Measurements from ENCODE around the gene MRPL21.
A peak's percentile ranks its signal among the peaks of the same experiment; 100 is the strongest.
"Not testable (repeated sequence)": the region's sequence is repeated elsewhere in the genome, so short reads cannot be mapped to it uniquely, and the experiment has no call there.

Gene MRPL21

DNA sequence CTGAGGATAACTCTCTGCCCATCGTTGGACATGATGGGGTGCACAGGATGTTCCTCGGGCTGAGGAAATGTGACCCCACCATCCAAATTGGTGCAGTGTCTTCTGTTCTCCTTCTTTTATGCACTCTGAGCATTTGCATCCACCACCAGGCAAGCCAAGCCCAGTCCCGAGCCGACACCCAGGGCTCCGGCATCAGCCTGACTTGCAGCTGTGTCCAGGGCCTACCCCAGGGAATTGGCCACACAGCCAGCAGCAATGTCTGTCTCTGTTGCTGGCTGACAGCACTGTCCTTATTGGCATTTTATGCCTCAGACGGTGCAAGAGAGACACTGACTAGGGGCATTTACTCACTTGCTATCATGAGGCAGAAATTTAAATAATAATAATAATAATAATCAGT is 36.6 kb downstream of the MRPL21 start:
- no peak for DNase-seq (ENCODE audit: low read depth)

DNA sequence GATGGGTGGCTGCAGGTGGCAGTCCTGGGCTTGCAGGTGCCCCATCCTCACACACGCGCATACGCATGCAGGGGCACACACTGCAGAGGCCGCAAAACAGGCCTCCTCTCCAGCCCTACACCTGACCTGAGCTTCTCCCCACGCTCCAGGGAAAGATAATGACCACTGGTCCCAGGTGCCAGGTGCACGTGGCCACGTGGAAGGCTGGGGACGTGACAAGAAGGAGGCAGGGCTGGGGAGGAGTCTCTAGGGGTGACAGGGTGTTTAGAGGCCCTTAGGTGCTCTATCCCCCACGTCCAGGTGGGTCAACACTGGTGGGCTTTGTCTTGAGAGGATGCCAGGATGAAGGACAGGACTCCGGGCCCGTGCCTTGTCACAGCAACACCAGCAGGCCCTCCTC is 38.4 kb downstream of the MRPL21 start:
- DNase-seq (ENCODE audit: low read depth): no peak

DNA sequence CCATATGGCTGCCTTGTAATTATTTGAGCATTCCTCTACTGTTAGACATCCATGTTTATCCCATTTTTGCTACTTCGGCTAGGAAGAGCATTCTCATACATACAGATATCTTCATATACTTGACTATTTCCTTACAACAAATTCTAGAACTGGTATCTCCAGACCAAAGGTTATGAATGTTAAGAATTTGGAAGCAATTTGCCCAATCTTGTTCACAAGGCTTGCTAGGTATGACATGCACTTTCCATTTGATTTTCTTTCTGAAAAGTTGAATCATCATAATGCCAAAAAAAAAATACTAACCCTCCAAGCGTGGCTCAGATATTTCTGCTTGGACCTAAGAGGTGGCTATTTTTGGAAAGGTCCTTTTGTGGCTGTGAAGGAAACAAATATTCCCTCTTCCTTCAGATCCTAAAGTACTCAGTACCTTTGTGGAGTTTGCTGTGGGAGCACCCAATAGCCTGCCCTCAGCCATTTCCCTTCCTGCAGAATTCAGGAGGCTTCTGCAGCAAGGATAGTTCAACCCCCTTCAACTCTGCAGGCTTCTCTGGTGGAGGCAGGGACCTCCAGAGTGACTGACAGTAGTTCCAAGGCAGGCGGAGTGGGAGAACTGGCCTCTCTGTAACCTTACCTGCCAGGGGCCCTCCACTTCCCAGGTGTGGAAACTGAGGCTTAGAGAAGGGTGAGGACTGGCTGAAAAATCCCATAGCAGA is 39.9 kb downstream of the MRPL21 start:
- no peak for DNase-seq (ENCODE audit: low read depth)

DNA sequence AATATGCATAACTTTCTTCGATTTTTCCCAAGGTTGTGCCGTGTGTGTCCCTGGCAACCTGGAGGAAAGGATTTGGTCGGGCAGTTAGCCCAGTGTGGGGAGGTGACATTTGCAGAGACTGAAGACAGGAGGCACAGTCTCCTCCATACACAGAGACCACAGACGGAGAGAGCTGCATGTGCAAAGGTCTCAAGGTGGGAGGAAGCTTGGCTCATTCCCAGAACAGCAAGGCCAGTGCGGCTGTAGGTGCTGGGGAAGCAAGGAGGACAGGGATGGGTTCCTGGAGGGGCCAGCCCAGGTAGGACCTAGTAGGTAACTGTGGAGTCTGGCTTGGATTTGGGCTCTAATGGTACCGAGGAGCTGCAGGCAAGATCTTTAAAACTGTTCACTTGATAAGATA is 41.2 kb downstream of the MRPL21 start:
- no peak for DNase-seq (ENCODE audit: low read depth)

DNA sequence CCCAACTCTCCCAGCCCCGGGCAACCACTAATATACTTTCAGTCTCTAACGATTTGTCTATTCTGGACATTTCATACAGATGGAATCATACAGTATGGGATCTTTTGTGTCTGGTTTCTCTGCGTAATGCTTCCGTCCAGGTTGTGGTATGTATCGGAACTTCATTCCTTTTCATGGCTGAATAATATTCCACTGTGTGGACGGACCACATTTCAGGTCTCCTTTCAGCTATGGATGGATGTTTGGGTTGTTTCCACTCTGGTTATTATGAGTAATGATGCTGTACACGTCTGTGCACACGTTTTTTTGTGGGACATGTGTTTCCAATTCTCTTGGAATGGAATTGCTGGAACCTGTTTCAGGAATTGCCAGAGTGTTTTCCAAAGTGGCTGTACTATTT is 44.5 kb downstream of the MRPL21 start:
- DNase-seq (ENCODE audit: low read depth): no peak

DNA sequence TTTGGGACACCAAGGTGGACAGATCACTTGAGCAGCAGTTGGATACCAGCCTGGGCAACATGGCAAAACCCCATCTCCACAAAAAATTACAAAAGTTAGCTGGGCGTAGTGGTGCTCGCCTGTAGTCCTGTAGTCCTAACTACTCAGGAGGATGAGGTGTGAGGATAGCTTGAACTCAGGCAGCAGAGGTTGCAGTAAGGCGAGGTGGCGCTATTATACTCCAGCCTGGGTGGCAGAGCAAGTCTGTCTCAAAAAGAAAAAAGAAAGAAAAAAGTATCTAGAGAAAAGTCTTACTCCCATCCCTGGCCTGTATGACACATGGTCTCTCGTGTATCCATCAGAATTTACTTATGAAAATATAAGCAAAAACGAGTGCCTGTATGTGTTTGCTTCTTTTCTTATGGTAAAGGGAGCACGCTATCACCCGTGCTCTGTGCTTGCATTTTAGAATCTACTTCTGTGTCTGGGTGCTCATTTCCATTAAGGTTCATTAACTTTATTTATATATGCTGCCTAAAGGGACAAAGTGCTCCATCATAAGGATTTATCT is 46.5 kb downstream of the MRPL21 start:
- DNase-seq (ENCODE audit: low read depth): no peak

DNA sequence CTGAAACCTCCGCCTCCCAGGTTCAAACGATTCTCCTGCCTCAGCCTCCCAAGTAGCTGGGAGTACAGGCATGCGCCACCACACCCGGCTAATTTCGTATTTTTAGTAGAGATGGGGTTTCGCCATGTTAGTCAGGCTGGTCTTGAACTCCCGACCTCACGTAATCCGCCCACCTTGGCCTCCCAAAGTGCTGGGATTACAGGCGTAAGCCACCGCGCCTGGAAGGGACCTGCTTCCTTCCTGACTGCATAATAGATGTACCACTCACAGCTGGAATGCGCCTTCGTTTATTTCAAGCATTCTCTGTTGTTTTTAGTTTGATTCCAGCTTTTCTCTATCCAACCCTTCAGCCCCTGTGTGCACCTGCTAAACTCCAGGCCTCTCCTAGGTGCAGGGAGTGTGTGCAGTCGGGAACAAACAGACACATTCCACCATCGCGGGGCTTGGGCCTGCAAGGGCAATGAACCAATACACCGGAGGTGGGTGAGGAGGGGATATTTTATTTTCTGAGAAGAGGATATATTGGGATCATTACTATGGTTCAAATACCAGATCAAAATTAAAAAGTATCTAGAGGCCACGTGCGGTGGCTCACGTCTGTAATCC is 47.1 kb downstream of the MRPL21 start:
- not testable (repeated sequence) for DNase-seq (ENCODE audit: low read depth)

DNA sequence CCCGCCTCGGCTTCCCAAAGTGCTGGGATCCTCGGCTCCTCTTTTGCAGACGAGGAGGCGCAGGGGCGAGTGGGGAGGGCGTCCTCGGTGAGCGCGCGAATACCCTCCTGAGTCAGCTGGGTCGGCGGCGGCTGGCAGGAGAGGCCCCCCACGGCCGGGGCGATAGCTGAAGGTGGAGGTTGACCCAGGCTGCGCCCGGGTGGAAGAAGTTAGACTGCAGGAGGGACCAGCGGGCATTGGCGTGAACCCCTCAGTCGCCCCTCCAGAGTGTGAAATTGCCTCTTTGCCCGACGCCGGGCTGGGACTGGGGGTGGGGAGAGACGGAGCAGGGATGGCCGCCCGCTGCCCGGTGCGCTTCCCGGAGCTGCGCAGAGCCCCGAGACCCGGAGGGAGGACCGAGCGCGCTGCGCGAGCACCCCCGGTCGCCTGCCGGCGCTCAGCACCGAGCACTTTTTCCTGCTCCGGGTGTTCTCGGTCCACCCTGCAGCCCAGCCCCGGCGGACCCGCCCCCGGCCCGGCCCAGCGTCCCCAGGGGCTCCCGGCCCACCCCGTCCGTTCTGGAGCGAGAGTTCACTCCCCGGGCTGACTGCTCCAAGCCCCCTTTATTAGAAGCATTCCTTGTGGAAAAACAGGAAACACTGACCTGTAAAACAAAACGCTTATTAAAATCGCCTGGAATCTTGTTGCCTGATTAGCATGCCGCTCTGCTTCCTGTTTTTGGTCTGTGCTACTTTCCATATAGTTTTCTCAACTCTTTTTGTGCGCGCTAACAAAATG is 48.2 kb downstream of the MRPL21 start:
- DNase-seq (ENCODE audit: low read depth): no peak

DNA sequence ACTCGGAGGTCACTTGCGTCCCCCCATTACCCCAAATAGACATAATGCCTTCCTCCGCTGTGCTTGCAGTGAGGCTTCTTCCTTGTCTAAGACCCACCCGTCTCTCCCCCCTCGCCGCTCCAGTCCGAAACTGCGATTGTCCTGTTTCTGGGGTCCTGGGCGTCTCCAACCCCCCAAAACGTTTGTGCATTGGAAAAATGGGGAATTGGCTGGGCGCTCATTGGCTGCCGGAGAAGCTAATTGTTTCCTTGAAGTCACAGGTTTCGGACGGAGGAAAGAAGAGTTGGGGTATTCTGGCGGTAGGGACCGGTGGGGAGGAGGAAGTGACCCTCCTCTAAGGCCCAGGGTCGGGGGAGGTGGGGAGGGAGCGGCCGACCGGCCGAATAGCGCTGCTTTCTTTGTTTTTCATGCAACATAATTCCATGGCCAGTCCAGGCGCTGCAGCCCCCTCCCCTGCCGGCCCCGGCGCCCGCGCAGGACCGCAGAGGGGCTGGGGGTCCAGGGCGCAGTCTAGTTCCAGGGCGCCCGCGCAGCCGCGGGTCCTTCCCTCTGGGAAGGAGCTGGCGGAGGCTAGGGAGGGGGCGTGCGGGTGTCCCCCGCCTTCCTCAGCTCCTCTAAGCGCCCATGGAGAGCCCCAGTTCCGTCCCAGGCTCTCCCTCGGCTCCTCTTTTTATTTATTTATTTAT is 49.2 kb downstream of the MRPL21 start:
- DNase-seq (ENCODE audit: low read depth): no peak

DNA sequence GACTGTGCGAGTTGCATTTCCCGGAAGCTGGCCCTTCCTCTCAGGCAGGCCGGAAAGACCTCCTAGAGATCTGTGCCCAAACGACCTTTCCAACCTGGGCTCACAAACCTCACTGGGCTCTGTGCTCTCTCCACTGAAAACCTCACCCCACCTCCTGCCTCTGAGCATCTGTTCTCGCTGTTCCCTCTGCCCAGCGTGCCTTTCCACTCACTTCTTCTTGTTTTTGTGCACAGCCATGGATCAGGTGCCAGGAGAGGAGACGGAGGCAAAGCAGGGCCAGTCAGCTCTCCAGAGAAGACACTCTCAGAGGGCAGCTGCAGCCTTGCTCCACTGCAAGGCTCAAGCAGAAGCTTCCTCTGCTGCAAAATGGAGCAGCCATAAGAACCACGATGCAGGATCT is 51.0 kb downstream of the MRPL21 start:
- no peak for DNase-seq (ENCODE audit: low read depth)

DNA sequence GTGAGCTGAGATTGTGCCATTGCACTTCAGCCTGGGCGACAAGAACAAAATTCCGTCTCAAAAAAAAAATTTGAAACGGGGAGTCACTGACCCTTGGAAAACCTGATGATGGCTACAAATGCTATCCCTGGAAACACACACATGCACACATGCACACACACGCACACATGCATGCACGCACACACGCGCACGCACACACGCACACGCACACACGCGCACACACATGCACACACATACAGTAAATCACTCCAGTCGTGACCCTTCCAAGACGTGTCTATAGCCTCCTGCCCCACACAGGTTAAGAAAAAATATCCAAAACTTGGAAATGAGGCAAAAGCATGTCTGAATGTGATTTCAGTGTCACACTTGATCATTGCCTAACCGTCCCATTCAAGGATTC is 55.2 kb downstream of the MRPL21 start:
- no peak for DNase-seq (ENCODE audit: low read depth)

DNA sequence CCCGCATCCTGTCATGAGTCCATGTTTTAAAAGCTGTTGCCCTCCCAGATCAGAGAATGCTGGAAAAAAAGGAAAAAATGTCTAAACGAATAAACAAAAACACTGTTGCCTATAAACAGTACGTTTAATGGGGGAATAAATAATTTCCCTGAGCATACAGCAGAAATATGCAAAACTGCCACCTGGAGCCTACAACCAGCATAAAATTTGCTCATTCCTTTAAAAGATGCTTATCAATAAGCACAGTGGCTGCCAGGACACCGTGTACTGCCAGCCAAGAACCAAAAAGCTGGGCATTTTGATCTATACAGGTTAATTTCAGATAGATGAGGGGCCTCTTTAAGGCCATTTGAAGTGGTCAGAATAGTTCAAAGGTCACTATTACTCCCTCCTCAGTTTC is 56.2 kb downstream of the MRPL21 start:
- no peak for DNase-seq (ENCODE audit: low read depth)

DNA sequence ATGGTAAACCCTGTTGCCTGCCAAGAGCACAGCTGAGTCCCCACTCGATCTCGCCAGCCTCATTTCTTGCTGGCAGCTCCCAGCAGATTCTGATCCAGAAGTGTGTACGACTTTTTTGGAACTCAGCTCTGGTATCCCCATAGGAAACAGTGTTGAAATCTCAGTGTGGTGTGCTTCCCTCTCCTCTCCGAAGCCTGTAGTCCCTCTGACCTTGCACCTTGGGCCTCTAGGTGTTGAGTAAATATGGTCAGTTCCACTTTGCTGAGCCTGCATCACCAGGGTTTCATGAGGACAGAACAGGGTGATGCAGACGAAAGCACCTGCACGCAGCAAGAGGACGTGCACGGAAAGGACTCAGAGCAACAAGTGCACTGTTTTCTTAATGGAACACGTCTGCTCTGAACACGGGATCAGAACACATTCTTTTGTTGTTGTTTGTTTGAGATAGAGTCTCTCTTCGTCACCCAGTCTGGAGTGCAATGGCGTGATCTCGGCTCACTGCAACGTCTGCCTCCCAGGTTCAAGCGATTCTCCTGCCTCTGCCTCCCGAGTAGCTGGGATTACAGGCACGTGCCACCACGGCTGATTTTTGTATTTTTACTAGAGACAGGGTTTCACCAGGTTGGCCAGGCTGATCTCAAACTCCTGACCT is 58.2 kb downstream of the MRPL21 start:
- DNase-seq (ENCODE audit: low read depth): no peak

DNA sequence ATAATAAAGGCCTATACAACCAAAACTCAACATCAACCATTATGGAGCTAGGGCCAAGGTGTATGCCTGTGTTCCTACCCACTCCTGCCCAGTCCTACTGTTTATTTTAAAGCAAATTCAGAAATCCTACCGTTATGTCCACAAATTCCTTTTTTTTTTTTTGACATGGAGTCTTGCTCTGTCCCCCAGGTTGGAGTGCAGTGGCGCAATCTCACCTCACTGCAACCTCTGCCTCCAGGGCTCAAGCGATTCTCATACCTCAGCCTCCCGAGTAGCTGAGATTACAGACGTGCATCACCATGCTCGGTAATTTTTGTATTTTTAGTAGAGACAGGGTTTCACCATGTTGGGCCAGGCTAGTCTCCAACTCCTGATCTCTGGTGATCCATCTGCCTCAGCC is 58.8 kb downstream of the MRPL21 start:
- no peak for DNase-seq (ENCODE audit: low read depth)

DNA sequence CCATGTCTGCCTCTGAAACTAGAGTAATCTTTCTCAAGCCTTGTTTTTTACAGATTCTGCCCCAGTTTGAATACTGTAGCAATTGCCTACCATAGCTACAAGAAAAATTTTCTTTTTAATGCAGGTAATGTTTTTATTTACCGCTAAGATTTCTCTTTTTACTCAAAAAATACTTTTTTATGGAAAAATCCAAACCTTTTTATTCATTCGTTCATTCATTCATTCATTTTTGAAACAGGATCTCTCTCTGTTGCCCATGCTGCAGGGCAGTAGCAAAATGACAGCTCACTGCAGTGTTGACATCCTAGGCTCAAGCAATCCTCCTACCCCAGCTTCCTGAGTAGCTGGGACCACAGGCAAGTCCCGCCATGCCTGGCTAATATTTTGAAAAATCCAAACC is 59.3 kb downstream of the MRPL21 start:
- DNase-seq (ENCODE audit: low read depth): no peak

DNA sequence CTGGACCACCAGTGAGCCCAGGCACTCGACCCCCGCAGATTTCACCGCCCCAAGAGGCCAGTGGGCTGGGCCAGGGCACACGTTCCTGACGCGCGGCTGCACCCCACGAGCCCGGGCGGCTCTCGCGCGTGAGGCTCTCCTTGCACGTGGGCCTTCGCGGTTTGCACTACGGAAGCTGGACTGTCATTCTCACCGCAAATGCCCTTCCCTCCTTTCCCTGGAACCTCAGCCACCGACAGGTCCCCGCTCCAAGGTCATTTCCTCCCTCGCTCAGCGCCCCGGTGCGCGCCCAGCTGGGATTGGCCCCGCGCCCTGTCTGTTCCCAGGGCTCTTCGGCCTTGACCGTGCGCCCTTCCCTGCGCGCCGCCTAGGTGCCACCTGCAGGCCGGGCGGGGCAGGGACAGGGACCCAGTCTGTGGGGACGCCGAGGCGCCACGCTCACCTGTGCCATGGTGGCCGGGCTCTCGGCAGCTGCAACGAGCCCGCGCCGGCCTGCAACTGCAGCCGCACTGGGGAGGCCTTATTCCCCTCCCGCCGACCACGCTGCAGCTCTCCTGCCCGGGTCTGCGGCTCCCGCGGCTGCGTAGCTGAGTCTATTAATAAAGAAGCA is 59.8 kb downstream of the MRPL21 start:
- peak; percentile 48 for DNase-seq (ENCODE audit: low read depth)

DNA sequence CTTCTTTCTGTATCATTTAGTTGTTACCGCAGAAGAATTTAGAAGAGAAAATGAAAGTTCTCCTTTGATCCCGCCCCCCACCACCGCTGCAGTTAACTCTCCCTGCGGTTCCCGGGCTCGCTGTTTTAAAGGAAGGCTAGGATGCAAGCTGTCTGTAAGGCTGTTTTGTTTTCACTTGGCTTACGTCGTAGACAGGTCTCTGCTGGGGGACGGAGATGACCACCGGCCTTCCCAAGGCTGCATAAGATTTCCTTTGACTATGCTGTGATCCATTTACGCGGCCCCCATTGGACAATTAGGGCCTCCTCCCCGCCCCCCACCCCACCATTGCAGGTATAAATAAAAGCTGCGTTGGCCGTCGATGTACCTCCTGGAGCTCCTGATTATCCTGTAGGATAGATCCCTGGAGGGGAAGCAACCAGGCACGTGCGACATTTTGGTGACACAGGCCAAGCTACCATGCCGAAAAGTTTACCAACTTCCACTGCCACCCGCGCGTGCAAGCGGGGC is 60.5 kb downstream of the MRPL21 start:
- no peak for DNase-seq (ENCODE audit: low read depth)

DNA sequence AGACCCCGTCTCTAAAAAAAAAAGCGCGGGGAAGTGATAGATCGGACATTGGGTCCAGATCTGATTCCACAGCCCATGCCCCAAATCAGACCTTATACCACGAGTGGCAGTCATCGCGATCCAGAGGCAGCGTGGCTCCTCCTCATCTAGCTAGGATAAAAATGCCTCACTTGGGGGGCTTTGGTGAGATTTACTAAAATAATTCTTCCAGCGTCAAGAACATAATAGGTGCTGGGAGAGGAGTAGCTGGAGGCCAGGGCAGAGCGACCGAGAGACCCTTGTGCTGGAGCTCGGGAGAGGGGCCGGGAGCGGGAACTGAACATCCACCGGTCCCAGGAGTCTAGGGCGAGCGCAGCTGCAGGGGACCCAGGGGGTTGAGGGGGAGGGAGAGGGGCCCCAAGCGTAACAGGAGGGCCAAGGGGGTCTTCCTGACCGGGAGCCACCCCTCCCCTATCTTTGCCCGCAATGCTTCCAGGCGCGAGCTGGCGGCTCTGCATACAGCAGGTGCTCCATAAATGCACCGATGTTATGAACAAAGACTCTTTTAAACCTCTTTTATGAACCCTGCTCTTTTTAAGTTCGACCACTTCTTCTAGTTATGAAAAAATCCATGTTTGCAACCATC is 61.1 kb downstream of the MRPL21 start:
- no peak for DNase-seq (ENCODE audit: low read depth)

DNA sequence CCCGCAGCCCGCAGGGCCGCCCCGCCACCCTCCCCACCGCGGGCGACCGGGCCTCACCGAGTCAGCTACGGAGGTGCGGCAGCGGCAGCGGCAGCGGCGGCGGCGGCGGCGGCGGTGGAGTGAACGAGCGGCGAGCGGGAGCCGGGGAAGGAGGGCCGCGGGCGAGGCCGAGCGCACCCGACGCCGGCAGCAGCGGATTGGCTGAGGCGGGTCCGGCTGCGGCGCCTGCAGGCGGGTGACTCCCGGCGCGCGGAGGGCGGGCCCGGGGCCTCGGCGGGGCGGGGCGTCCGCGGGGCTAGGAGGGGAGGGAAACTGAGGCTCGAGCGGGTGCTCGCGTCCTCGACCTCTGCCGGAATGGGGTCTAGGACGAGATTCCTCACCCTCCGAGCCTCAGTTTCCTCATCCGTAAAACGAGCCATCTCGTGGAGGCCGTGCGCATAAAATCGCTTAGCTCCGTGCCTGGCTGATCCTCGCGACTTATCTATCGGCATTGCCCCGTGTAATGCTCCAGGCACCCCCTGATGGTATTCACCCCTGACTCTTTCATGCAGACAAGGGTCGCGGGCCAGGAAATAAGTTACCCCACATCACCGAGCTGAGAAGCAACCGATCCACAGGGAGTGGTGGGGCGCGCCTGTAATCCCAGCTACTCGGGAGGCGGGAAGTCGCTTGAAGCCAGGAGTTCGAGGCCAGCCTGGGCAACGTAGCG is 61.8 kb downstream of the MRPL21 start, which contains the start of gene CPT1A:
TSS of gene CPT1A (minus strand) at position 199 of the 709 bp plus-strand sequence. CDS start 26,442 bp downstream, outside the sequence.
- DNase-seq (ENCODE audit: low read depth): peak; percentile 40
